ENCODE measurements around the gene PAAF1.

DNA sequence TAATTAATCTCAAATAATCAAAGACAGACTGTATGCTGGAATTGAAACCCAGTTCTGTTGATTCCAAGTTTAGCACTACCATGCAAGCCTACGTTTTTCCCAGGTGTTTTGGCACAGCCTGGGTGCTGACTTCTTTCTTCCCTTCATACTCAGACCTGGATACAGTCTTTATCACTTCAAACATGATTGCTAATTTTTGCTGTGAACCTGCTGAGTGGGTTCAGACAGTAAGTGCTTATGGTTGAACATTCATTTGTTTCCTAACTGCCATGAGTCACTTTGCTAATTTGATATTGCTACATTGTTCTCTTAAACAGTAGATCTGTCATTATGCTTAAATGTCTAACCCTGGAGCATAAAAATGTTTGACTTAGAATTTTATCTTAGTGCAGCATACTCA, 12.2 kb downstream of the PAAF1 start:
- TF ChIP-seq, protein P1, sequence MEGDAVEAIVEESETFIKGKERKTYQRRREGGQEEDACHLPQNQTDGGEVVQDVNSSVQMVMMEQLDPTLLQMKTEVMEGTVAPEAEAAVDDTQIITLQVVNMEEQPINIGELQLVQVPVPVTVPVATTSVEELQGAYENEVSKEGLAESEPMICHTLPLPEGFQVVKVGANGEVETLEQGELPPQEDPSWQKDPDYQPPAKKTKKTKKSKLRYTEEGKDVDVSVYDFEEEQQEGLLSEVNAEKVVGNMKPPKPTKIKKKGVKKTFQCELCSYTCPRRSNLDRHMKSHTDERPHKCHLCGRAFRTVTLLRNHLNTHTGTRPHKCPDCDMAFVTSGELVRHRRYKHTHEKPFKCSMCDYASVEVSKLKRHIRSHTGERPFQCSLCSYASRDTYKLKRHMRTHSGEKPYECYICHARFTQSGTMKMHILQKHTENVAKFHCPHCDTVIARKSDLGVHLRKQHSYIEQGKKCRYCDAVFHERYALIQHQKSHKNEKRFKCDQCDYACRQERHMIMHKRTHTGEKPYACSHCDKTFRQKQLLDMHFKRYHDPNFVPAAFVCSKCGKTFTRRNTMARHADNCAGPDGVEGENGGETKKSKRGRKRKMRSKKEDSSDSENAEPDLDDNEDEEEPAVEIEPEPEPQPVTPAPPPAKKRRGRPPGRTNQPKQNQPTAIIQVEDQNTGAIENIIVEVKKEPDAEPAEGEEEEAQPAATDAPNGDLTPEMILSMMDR (IDR thresholded peaks at IDR 0.05): no peak
- no peak for TF ChIP-seq POLR2A (IDR thresholded peaks at IDR 0.05)
